ENCODE measurements around the gene RABL6.

GRCh38 chr9:136826703-136827582 lies 19.2 kb downstream of the RABL6 start:
- TF ChIP-seq CTCF (conservative IDR thresholded peaks at IDR 0.05) (no peak), ZFX (IDR thresholded peaks at IDR 0.05) (no peak)

All from C4-2B (cell line).